HG03066 (cell line): Measurements from ENCODE around the gene HMGA1.
"Not testable (repeated sequence)": the region's sequence is repeated elsewhere in the genome, so short reads cannot be mapped to it uniquely, and the experiment has no call there.

Source experiments
- ATAC-seq: cut with Tn5 transposase; IDR thresholded peaks from one replicate; pipeline ENCODE4 v1.9.1; 2021; ENCODE audit warnings: low read depth; ENCODE audit not compliant: unreplicated experiment

HMGA1 gene

GRCh38 chr6:34239893-34240292, 3.2 kb downstream of the HMGA1 start:
- ATAC-seq, result no peak

- ATAC-seq, result no peak
Measured at GRCh38 chr6:34240329-34241248, 3.9 kb downstream of the HMGA1 start.

- no peak for ATAC-seq
Measured at GRCh38 chr6:34241351-34242215, 4.9 kb downstream of the HMGA1 start.

GRCh38 chr6:34242252-34243130, 5.8 kb downstream of the HMGA1 start:
- no peak for ATAC-seq

GRCh38 chr6:34243131-34243771, 6.6 kb downstream of the HMGA1 start:
- no peak for ATAC-seq

- no peak for ATAC-seq
Measured at GRCh38 chr6:34243901-34244884, 7.5 kb downstream of the HMGA1 start.

- not testable (repeated sequence) for ATAC-seq
Measured at GRCh38 chr6:34245032-34245760, 8.5 kb downstream of the HMGA1 start.

- not testable (repeated sequence) for ATAC-seq
Measured at GRCh38 chr6:34245761-34246140, 9.1 kb downstream of the HMGA1 start.

GRCh38 chr6:34246249-34246562, 9.5 kb downstream of the HMGA1 start:
- no peak for ATAC-seq

GRCh38 chr6:34246563-34247391, 10.1 kb downstream of the HMGA1 start:
- ATAC-seq, result no peak

- ATAC-seq, result no peak
Measured at GRCh38 chr6:34247481-34248197, 11.0 kb downstream of the HMGA1 start.

GRCh38 chr6:34248198-34248726, 11.6 kb downstream of the HMGA1 start:
- ATAC-seq, result peak; percentile 29

GRCh38 chr6:34248727-34249468, 12.2 kb downstream of the HMGA1 start, which contains the start of gene SMIM29:
Gene SMIM29, minus strand, starts transcription at chr6:34249006. Its CDS starts 1,215 bp downstream, at chr6:34247791.
- ATAC-seq, result peak; percentile 70

- peak; percentile 22 for ATAC-seq
Measured at GRCh38 chr6:34249469-34250261, 13.0 kb downstream of the HMGA1 start.

GRCh38 chr6:34252395-34252794, 15.7 kb downstream of the HMGA1 start:
- ATAC-seq, result not testable (repeated sequence)
